Measurements from ENCODE around the gene ADAMTS13. TPM values are rescaled to one million over a fixed set of nuclear protein-coding genes. Genes with fewer than 3 reads are reported as not detected.

Gene ADAMTS13
- total RNA-seq, 1 donor from 2014 or later: 9.1 TPM

- no peak for TF ChIP-seq CTCF (IDR thresholded peaks at IDR 0.05; ENCODE audit: unreplicated experiment)
- Mint-ChIP-seq H3K4me3 (ENCODE audit: unreplicated experiment) (no peak overlapping the region), H3K9me3 (ENCODE audit: unreplicated experiment) (no peaks in the 10 kb centered on the region), H3K27ac (ENCODE audit: unreplicated experiment) (no peak overlapping the region), H3K36me3 (ENCODE audit: low read depth, unreplicated experiment) (no peaks in the 10 kb centered on the region), H3K4me1 (ENCODE audit: unreplicated experiment) (peaks cover 9% of the 10 kb centered on the region), H3K27me3 (ENCODE audit: unreplicated experiment) (peaks cover 5% of the 10 kb centered on the region)
- no peak for DNase-seq (ENCODE audit: low spot score)
Observed at GRCh38 chr9:133425049-133425632, 3.0 kb downstream of the ADAMTS13 start.

- H3K27me3 Mint-ChIP-seq (ENCODE audit: unreplicated experiment): peaks cover 5% of the 10 kb centered on the region
- H3K36me3 Mint-ChIP-seq (ENCODE audit: low read depth, unreplicated experiment): no peaks in the 10 kb centered on the region
- no peaks in the 10 kb centered on the region for H3K9me3 Mint-ChIP-seq (ENCODE audit: unreplicated experiment)
- H3K4me1 Mint-ChIP-seq (ENCODE audit: unreplicated experiment): peaks cover 5% of the 10 kb centered on the region
- no peak overlapping the region for H3K27ac Mint-ChIP-seq (ENCODE audit: unreplicated experiment)
- no peak for DNase-seq (ENCODE audit: low spot score)
- TF ChIP-seq CTCF (IDR thresholded peaks at IDR 0.05; ENCODE audit: unreplicated experiment): no peak
- H3K4me3 Mint-ChIP-seq (ENCODE audit: unreplicated experiment): no peak overlapping the region
Observed at GRCh38 chr9:133426011-133426410, 3.8 kb downstream of the ADAMTS13 start.

GRCh38 chr9:133427658-133428348 lies 5.6 kb downstream of the ADAMTS13 start:
- no peak for DNase-seq (ENCODE audit: low spot score)

GRCh38 chr9:133428617-133429101 lies 6.5 kb downstream of the ADAMTS13 start:
- Mint-ChIP-seq H3K27ac (ENCODE audit: unreplicated experiment) (no peak overlapping the region), H3K9me3 (ENCODE audit: unreplicated experiment) (no peaks in the 10 kb centered on the region), H3K27me3 (ENCODE audit: unreplicated experiment) (peaks cover 4% of the 10 kb centered on the region), H3K4me3 (ENCODE audit: unreplicated experiment) (no peak overlapping the region), H3K36me3 (ENCODE audit: low read depth, unreplicated experiment) (peaks cover 4% of the 10 kb centered on the region), H3K4me1 (ENCODE audit: unreplicated experiment) (peaks cover 2% of the 10 kb centered on the region)
- peak; percentile 40 for DNase-seq (ENCODE audit: low spot score)
- TF ChIP-seq CTCF (IDR thresholded peaks at IDR 0.05; ENCODE audit: unreplicated experiment): no peak

More at GRCh38 chr9:133427658-133428348, 5.6 kb downstream of the ADAMTS13 start:
- peaks cover 2% of the 10 kb centered on the region for H3K4me1 Mint-ChIP-seq (ENCODE audit: unreplicated experiment)
- H3K4me3 Mint-ChIP-seq (ENCODE audit: unreplicated experiment): peak overlapping the region; percentile 80
- no peak for TF ChIP-seq CTCF (IDR thresholded peaks at IDR 0.05; ENCODE audit: unreplicated experiment)
- H3K9me3 Mint-ChIP-seq (ENCODE audit: unreplicated experiment): no peaks in the 10 kb centered on the region
- H3K36me3 Mint-ChIP-seq (ENCODE audit: low read depth, unreplicated experiment): peaks cover 3% of the 10 kb centered on the region
- peaks cover 4% of the 10 kb centered on the region for H3K27me3 Mint-ChIP-seq (ENCODE audit: unreplicated experiment)
- H3K27ac Mint-ChIP-seq (ENCODE audit: unreplicated experiment): no peak overlapping the region

- DNase-seq (ENCODE audit: low spot score): no peak
- no peak overlapping the region for H3K27ac Mint-ChIP-seq (ENCODE audit: unreplicated experiment)
- no peaks in the 10 kb centered on the region for H3K9me3 Mint-ChIP-seq (ENCODE audit: unreplicated experiment)
- TF ChIP-seq CTCF (IDR thresholded peaks at IDR 0.05; ENCODE audit: unreplicated experiment): no peak
- H3K4me3 Mint-ChIP-seq (ENCODE audit: unreplicated experiment): no peak overlapping the region
- H3K27me3 Mint-ChIP-seq (ENCODE audit: unreplicated experiment): peaks cover 4% of the 10 kb centered on the region
- H3K4me1 Mint-ChIP-seq (ENCODE audit: unreplicated experiment): peaks cover 2% of the 10 kb centered on the region
- peaks cover 4% of the 10 kb centered on the region for H3K36me3 Mint-ChIP-seq (ENCODE audit: low read depth, unreplicated experiment)
Observed at GRCh38 chr9:133429214-133429613, 7.0 kb downstream of the ADAMTS13 start.

Measured in endothelial cell (in vitro differentiated cells).